Fibroblast of lung (primary cell): ENCODE results near the gene TFAP2C.

ENCODE experiments used
- EZH2 ChIP-seq: IDR thresholded peaks from 2 replicates; pipeline ENCODE4 v1.5.1; 2012; ENCODE audit warnings: low read length, control low read depth, mild to moderate bottlenecking; ENCODE audit errors: missing control alignments
- TF ChIP-seq, protein P1 (sequence below), 2 donors: IDR thresholded peaks in 1 of 2; conservative IDR thresholded peaks in 1 of 2; 1 replicate in 1 of 2; 2 replicates in 1 of 2; pipeline ENCODE4 v1.5.1; 2011 to 2012; ENCODE audit warnings: low read length in 2 of 2, control low read depth in 1 of 2, inconsistent platforms in 1 of 2, low read depth in 1 of 2, mild to moderate bottlenecking in 1 of 2

GRCh38 chr20:56582542-56582941 lies 46.6 kb upstream of the TFAP2C start:
- TF ChIP-seq, protein P1, sequence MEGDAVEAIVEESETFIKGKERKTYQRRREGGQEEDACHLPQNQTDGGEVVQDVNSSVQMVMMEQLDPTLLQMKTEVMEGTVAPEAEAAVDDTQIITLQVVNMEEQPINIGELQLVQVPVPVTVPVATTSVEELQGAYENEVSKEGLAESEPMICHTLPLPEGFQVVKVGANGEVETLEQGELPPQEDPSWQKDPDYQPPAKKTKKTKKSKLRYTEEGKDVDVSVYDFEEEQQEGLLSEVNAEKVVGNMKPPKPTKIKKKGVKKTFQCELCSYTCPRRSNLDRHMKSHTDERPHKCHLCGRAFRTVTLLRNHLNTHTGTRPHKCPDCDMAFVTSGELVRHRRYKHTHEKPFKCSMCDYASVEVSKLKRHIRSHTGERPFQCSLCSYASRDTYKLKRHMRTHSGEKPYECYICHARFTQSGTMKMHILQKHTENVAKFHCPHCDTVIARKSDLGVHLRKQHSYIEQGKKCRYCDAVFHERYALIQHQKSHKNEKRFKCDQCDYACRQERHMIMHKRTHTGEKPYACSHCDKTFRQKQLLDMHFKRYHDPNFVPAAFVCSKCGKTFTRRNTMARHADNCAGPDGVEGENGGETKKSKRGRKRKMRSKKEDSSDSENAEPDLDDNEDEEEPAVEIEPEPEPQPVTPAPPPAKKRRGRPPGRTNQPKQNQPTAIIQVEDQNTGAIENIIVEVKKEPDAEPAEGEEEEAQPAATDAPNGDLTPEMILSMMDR (conservative IDR thresholded peaks at IDR 0.05 in 1 of 2, IDR thresholded peaks at IDR 0.05 in 1 of 2; ENCODE audit: low read depth in 1 of 2, low read length in 2 of 2), result no peak
- TF ChIP-seq EZH2, result no peak
